OCI-LY7 (cell line): ENCODE measurements around the gene CHD5.

Experiments
- EZH2phosphoT487 ChIP-seq: fragments of 200-600 bp; sonication (generic); IDR thresholded peaks from 2 replicates; pipeline ENCODE4 v1.6.1; 2018; ENCODE audit warnings: low read depth, borderline replicate concordance, mild to moderate bottlenecking, mixed run types, antibody characterized with exemption, low read length, moderate library complexity, mixed read lengths
- TF ChIP-seq, protein P1 (sequence below): fragments of 200-600 bp; sonication (generic); conservative IDR thresholded peaks from 2 replicates; pipeline ENCODE4 v1.5.1; 2014; ENCODE audit warnings: mild to moderate bottlenecking, antibody characterized with exemption, low read length, moderate library complexity, mixed read lengths

DNA sequence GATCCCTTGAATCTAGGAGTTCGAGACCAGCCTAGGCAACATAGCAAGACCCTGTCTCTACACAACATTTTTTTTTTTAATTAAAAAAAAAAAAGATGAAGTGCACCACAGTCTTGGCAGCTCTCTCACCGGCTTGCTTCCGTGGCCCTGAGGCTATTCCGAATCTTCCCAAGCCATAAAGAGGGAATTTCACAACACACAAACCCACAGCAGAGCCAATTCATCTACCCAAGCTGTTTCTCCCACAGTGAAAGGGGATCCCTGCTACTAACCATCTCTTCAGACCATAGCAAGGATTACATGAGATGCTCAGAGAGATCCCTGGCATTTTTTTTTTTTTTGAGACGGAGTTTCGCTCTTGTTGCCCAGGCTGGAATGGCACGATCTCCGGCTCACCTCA is 8.3 kb upstream of the CHD5 start:
- TF ChIP-seq, protein P1, sequence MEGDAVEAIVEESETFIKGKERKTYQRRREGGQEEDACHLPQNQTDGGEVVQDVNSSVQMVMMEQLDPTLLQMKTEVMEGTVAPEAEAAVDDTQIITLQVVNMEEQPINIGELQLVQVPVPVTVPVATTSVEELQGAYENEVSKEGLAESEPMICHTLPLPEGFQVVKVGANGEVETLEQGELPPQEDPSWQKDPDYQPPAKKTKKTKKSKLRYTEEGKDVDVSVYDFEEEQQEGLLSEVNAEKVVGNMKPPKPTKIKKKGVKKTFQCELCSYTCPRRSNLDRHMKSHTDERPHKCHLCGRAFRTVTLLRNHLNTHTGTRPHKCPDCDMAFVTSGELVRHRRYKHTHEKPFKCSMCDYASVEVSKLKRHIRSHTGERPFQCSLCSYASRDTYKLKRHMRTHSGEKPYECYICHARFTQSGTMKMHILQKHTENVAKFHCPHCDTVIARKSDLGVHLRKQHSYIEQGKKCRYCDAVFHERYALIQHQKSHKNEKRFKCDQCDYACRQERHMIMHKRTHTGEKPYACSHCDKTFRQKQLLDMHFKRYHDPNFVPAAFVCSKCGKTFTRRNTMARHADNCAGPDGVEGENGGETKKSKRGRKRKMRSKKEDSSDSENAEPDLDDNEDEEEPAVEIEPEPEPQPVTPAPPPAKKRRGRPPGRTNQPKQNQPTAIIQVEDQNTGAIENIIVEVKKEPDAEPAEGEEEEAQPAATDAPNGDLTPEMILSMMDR = no peak
- no peak for TF ChIP-seq EZH2phosphoT487
